Left lung (tissue), 10 donors: ENCODE measurements around the gene SLX1A. TPM values are rescaled to one million over a fixed set of nuclear protein-coding genes. Genes with fewer than 3 reads are reported as not detected.

ENCODE experiments used
- ATAC-seq: fragments of 200-7000 bp; cut with Tn5 transposase; one replicate; pipeline ENCODE4 v1.9.1; 2020; ENCODE audit warnings: moderate library complexity
- DNase-seq, 4 donors: peaks; one replicate each; pipeline ENCODE4 v3.0.0-alpha.2; 2013 to 2020
- H3K27ac ChIP-seq, 2 donors: fragments of 200-600 bp; sonication (generic) in 1 of 2; one replicate each; pipeline versions ENCODE4 v1.5.0 to v1.8.0; 2020 to 2021
- H3K27me3 ChIP-seq, 2 donors: fragments of 200-600 bp; sonication (generic) in 1 of 2; one replicate each; pipeline versions ENCODE4 v1.5.0 to v1.8.0; 2020 to 2021
- H3K36me3 ChIP-seq, 2 donors: fragments of 200-600 bp; sonication (generic) in 1 of 2; one replicate each; pipeline versions ENCODE4 v1.5.0 to v1.8.0; 2020 to 2021
- H3K4me1 ChIP-seq, 2 donors: fragments of 200-600 bp; one replicate each; pipeline ENCODE4 v1.8.0; 2021
- H3K4me3 ChIP-seq, 2 donors: fragments of 200-600 bp; sonication (generic) in 1 of 2; one replicate each; pipeline versions ENCODE4 v1.5.0 to v1.8.0; 2020 to 2021; ENCODE audit warnings: mild to moderate bottlenecking in 1 of 2
- H3K9me3 ChIP-seq, 2 donors: fragments of 200-600 bp; sonication (generic) in 1 of 2; one replicate each; pipeline versions ENCODE4 v1.5.0 to v1.8.0; 2020 to 2021
- intact Hi-C, 2 donors: fragments of 100-400 bp; cut with DNase I; formaldehyde crosslinking; loops; one replicate each; pipeline versions ENCODE4 v1.11.2 to v1.14.2; 2022
- polyA plus RNA-seq, 6 donors: library from polyadenylated mRNA; unstranded; fragments of 120-200 nt; gene quantifications; one replicate each; pipeline ENCODE4 v1.2.1, GENCODE V29; 2013; ENCODE audit not compliant: insufficient read length in 6 of 6
- total RNA-seq, 2 donors: library from RNA; stranded (reverse); fragmentation: NEBNext Ultra II Directional; extraction: Animal tissue kit (Norgen Biotek cat#: 25700); gene quantifications; one replicate each; pipeline ENCODE4 v1.2.1, GENCODE V29; 2021
- TF ChIP-seq, protein P1 (sequence below), 2 donors: fragments of 200-600 bp; sonication (generic) in 1 of 2; IDR thresholded peaks; one replicate each; pipeline versions ENCODE4 v1.5.0 to v1.8.0; 2021; ENCODE audit warnings: antibody characterized with exemption in 2 of 2
- donor health status: DM: no; HTN: yes; CAD: no.
- donor health status: DM: no; HTN: no; CAD: no.

Gene SLX1A
- total and polyA plus RNA-seq, 8 donors = 20.6 to 31.0 (median 23.1) TPM

DNA sequence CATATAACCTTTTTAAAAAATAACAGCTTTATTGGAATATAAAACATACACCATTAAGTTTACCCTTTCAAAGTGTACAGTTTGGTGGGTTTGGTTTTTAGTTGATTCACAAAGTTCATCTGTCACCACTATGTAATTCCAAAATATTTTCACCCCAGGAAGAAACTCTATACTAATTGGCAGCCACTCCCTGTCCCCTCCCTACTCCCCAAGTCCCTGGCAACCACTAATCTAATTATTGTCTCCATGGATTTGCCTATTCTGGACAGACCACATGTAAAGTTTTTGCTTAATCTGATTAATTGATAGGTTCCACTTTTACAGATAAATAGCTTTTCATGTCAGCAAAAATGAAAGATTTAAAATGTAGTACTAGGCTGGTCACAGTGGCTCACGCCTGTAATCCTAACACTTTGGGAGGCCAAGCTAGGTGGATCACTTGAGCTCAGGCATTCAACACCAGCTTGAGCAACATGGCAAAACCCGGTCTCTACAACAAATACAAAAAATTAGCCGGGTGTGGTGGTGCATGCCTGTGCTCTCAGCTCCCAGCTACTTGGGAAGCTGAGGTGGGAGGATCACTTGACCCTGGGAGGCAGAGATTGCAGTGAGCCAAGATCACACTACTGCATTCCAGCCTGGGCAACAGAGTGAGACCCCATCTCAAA lies 45.7 kb upstream of the SLX1A start:
- Histone ChIP-seq H3K27me3 (no peaks in the 10 kb centered on the region), H3K9me3 (peaks cover 3 to 8% of the 10 kb centered on the region in 2 donors), H3K4me3 (no peak overlapping the region), H3K4me1 (peaks cover 0 to 27% of the 10 kb centered on the region in 2 donors), H3K36me3 (no peaks in the 10 kb centered on the region), H3K27ac (no peak overlapping the region)
- intact Hi-C loops = no loop called here
- TF ChIP-seq, protein P1, sequence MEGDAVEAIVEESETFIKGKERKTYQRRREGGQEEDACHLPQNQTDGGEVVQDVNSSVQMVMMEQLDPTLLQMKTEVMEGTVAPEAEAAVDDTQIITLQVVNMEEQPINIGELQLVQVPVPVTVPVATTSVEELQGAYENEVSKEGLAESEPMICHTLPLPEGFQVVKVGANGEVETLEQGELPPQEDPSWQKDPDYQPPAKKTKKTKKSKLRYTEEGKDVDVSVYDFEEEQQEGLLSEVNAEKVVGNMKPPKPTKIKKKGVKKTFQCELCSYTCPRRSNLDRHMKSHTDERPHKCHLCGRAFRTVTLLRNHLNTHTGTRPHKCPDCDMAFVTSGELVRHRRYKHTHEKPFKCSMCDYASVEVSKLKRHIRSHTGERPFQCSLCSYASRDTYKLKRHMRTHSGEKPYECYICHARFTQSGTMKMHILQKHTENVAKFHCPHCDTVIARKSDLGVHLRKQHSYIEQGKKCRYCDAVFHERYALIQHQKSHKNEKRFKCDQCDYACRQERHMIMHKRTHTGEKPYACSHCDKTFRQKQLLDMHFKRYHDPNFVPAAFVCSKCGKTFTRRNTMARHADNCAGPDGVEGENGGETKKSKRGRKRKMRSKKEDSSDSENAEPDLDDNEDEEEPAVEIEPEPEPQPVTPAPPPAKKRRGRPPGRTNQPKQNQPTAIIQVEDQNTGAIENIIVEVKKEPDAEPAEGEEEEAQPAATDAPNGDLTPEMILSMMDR (IDR thresholded peaks at IDR 0.05) = no peak
- ATAC-seq (no peak), DNase-seq (no peak)

- no peaks in the 10 kb centered on the region for H3K36me3 ChIP-seq
- intact Hi-C loops = no loop called here
- peak overlapping the region in 1 of 2 donors; percentile 71 for H3K27ac ChIP-seq
- H3K27me3 ChIP-seq = no peaks in the 10 kb centered on the region
- peaks cover 0 to 27% of the 10 kb centered on the region in 2 donors for H3K4me1 ChIP-seq
- DNase-seq (no peak), ATAC-seq (no peak)
- H3K4me3 ChIP-seq = no peak overlapping the region
- H3K9me3 ChIP-seq = peaks cover 3 to 8% of the 10 kb centered on the region in 2 donors
- TF ChIP-seq, protein P1 (IDR thresholded peaks at IDR 0.05) = no peak
These were observed 44.3 kb upstream of the SLX1A start for GRCh38 chr16:30149250-30149930.

GRCh38 chr16:30151091-30151490 lies 42.6 kb upstream of the SLX1A start:
- H3K36me3 ChIP-seq = no peaks in the 10 kb centered on the region
- no peak overlapping the region for H3K4me3 ChIP-seq
- no peak overlapping the region for H3K27ac ChIP-seq
- H3K9me3 ChIP-seq = peaks cover 3 to 8% of the 10 kb centered on the region in 2 donors
- DNase-seq (no peak), ATAC-seq (no peak)
- TF ChIP-seq, protein P1 (IDR thresholded peaks at IDR 0.05) = no peak
- peaks cover 0 to 27% of the 10 kb centered on the region in 2 donors for H3K4me1 ChIP-seq
- no peaks in the 10 kb centered on the region for H3K27me3 ChIP-seq
- intact Hi-C loops = no loop called here

- TF ChIP-seq, protein P1 (IDR thresholded peaks at IDR 0.05) = no peak
- peaks cover 0 to 18% of the 10 kb centered on the region in 2 donors for H3K4me1 ChIP-seq
- H3K4me3 ChIP-seq = no peak overlapping the region
- peaks cover 3 to 8% of the 10 kb centered on the region in 2 donors for H3K9me3 ChIP-seq
- no peaks in the 10 kb centered on the region for H3K27me3 ChIP-seq
- intact Hi-C loops = no loop called here
- ATAC-seq = no peak
- H3K27ac ChIP-seq = no peak overlapping the region
- no peak for DNase-seq
- H3K36me3 ChIP-seq = no peaks in the 10 kb centered on the region
These were observed 41.2 kb upstream of the SLX1A start for GRCh38 chr16:30152517-30152916.

GRCh38 chr16:30155188-30155587 lies 38.5 kb upstream of the SLX1A start:
- no peaks in the 10 kb centered on the region for H3K36me3 ChIP-seq
- no peak overlapping the region for H3K4me3 ChIP-seq
- TF ChIP-seq, protein P1 (IDR thresholded peaks at IDR 0.05) = no peak
- H3K9me3 ChIP-seq = no peaks in the 10 kb centered on the region
- ATAC-seq (no peak), DNase-seq (no peak)
- no peaks in the 10 kb centered on the region for H3K27me3 ChIP-seq
- H3K27ac ChIP-seq = no peak overlapping the region
- intact Hi-C loops = no loop called here
- H3K4me1 ChIP-seq = peaks cover 0 to 4% of the 10 kb centered on the region in 2 donors
